ENCODE measurements around the gene GPSM1. TPM values are rescaled to one million over a fixed set of nuclear protein-coding genes. Genes with fewer than 3 reads are reported as not detected.

GPSM1 gene
- total and polyA plus RNA-seq, 11 donors, result 24.1 to 80.2 (median 31.7) TPM

DNA sequence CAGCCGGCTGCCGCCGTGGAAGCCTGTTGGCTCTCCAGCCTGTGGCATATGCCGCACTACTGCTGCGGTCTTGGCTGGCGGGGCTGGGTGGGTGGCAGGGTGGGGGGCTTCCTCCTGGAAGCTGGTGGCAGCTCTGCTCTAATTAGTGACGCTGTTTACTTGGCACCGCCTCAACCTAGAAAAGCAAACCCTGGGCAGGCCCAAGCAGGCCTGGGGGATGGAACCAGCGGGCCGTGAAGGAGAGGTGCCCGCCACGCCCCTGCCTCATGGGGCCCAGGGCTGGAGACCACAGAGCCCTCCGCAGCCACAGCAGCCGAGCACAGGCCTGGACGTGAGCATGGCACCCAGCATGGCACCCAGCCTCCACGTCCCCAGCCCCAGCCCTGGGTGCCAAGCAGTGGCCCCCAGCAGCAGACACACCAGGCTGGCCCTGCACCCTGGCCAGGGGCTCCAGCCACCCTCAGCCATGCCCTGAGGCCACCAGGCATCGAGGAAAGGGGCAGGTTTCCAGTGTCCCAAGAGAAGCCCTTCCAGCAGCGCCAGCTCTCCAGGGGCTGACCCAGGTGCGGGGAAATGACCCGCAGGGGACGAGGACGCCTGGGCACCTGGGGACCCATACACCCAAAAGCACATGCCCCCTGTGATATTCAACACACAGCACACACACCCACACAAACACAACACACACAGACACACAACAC, 18.1 kb upstream of the GPSM1 start:
- ATAC-seq (no peak), DNase-seq (no peak)
- no peaks in the 10 kb centered on the region for H3K9me3 ChIP-seq
- WGBS, 4 donors, result 62 to 86% (median 73%) methylated on average over 10 to 22 of the region's 22 CpGs
- TF ChIP-seq POLR2A (IDR thresholded peaks at IDR 0.05), result no peak
- no peak for TF ChIP-seq CTCF (IDR thresholded peaks at IDR 0.05)
- H3K27ac ChIP-seq, result no peak overlapping the region
- peaks cover 0 to 18% (median 4%) of the 10 kb centered on the region in 9 donors for H3K27me3 ChIP-seq
- H3K4me3 ChIP-seq, result no peak overlapping the region
- intact Hi-C loops (cut with DNase I), result no loop called here
- H3K36me3 ChIP-seq, result no peaks in the 10 kb centered on the region
- H3K4me1 ChIP-seq, result no peaks in the 10 kb centered on the region

GRCh38 chr9:136309806-136310220, 17.5 kb upstream of the GPSM1 start:
- H3K27ac ChIP-seq, result no peak overlapping the region
- TF ChIP-seq CTCF (IDR thresholded peaks at IDR 0.05), result no peak
- H3K27me3 ChIP-seq, result peaks cover 0 to 18% (median 4%) of the 10 kb centered on the region in 9 donors
- H3K4me3 ChIP-seq, result no peak overlapping the region
- intact Hi-C loops (cut with DNase I), result loop anchor here in 2 of 10 donors (5.0 kb wide), 2 partner anchors 87 to 92 kb away; partner anchors contain the start of gene SNAPC4 (in 1 of the 2)
- 88 to 94% (median 93%) methylated on average over 5 of the region's 5 CpGs for WGBS, 4 donors
- no peaks in the 10 kb centered on the region for H3K4me1 ChIP-seq
- DNase-seq, result no peak
- peaks cover 0 to 5% (median under 1%) of the 10 kb centered on the region in 12 donors for H3K9me3 ChIP-seq
- H3K36me3 ChIP-seq, result no peaks in the 10 kb centered on the region
- no peak for ATAC-seq

GRCh38 chr9:136310273-136311030, 16.9 kb upstream of the GPSM1 start:
- no peak overlapping the region for H3K4me3 ChIP-seq
- 72 to 78% (median 74%) methylated on average over 21 to 28 of the region's 28 CpGs for WGBS, 4 donors
- peaks cover 0 to 12% (median 3%) of the 10 kb centered on the region in 12 donors for H3K9me3 ChIP-seq
- no peak overlapping the region for H3K27ac ChIP-seq
- TF ChIP-seq CTCF (IDR thresholded peaks at IDR 0.05), result no peak
- TF ChIP-seq POLR2A (IDR thresholded peaks at IDR 0.05), result no peak
- DNase-seq (no peak), ATAC-seq (no peak)
- H3K36me3 ChIP-seq, result no peaks in the 10 kb centered on the region
- intact Hi-C loops (cut with DNase I), result loop anchor here in 2 of 10 donors (5.0 kb wide), 2 partner anchors 87 to 92 kb away; partner anchors contain the start of gene SNAPC4 (in 1 of the 2)
- H3K27me3 ChIP-seq, result peaks cover 0 to 18% (median 4%) of the 10 kb centered on the region in 9 donors
- no peaks in the 10 kb centered on the region for H3K4me1 ChIP-seq
